GM23248 (cell line): ENCODE results near the gene SEC24C. TPM values are rescaled to one million over a fixed set of nuclear protein-coding genes. Genes with fewer than 3 reads are reported as not detected.
A peak's percentile ranks its signal among the peaks of the same experiment; 100 is the strongest.

ENCODE experiments used
- DNase-seq: peaks from one replicate; pipeline ENCODE4 v3.0.0-alpha.2; 2015
- H2AFZ ChIP-seq: fragments of 200-600 bp; sonication (generic); 2 replicates; pipeline ENCODE4 v1.6.1; 2016; ENCODE audit warnings: antibody characterized with exemption
- H3F3A ChIP-seq: fragments of 200-600 bp; sonication (generic); 2 replicates; pipeline ENCODE4 v1.6.1; 2016; ENCODE audit warnings: mild to moderate bottlenecking, antibody characterized with exemption, mixed run types; ENCODE audit not compliant: insufficient read depth
- H3K27ac ChIP-seq: fragments of 200-600 bp; sonication (generic); 2 replicates; pipeline ENCODE4 v1.5.1; 2016; ENCODE audit warnings: mild to moderate bottlenecking
- H3K27me3 ChIP-seq: fragments of 200-600 bp; sonication (generic); replicated peaks from 2 replicates; pipeline ENCODE4 v1.6.1; 2016; ENCODE audit warnings: mild to moderate bottlenecking; ENCODE audit not compliant: insufficient read depth
- H3K36me3 ChIP-seq: fragments of 200-600 bp; sonication (generic); 2 replicates; pipeline ENCODE4 v1.6.1; 2016; ENCODE audit warnings: low read depth, mild to moderate bottlenecking
- H3K4me1 ChIP-seq: fragments of 200-600 bp; sonication (generic); 2 replicates; pipeline ENCODE4 v1.6.1; 2016; ENCODE audit warnings: mild to moderate bottlenecking; ENCODE audit not compliant: insufficient read depth
- H3K4me2 ChIP-seq: fragments of 200-600 bp; sonication (generic); one replicate; pipeline ENCODE4 v1.6.1; 2016; ENCODE audit warnings: mild to moderate bottlenecking; ENCODE audit not compliant: unreplicated experiment
- H3K4me3 ChIP-seq: fragments of 200-600 bp; sonication (generic); 2 replicates; pipeline ENCODE4 v1.5.1; 2016; ENCODE audit warnings: mild to moderate bottlenecking
- H3K79me2 ChIP-seq: fragments of 200-600 bp; sonication (generic); 2 replicates; pipeline ENCODE4 v1.6.1; 2016; ENCODE audit warnings: mild to moderate bottlenecking; ENCODE audit not compliant: insufficient read depth
- H3K9ac ChIP-seq: fragments of 200-600 bp; sonication (generic); 2 replicates; pipeline ENCODE4 v1.6.1; 2016; ENCODE audit warnings: mild to moderate bottlenecking
- H3K9me2 ChIP-seq: fragments of 200-600 bp; sonication (generic); 2 replicates; pipeline ENCODE4 v1.6.1; 2016; ENCODE audit warnings: mixed run types, mild to moderate bottlenecking, moderate library complexity; ENCODE audit not compliant: insufficient read depth
- H3K9me3 ChIP-seq: fragments of 200-600 bp; sonication (generic); one replicate; pipeline ENCODE4 v1.6.1; 2017; ENCODE audit warnings: low read depth
- H4K20me1 ChIP-seq: fragments of 200-600 bp; sonication (generic); 2 replicates; pipeline ENCODE4 v1.6.0; 2016; ENCODE audit not compliant: insufficient read depth
- EZH2 ChIP-seq: fragments of 200-600 bp; sonication (generic); IDR thresholded peaks from 2 replicates; pipeline ENCODE4 v1.6.1; 2018; ENCODE audit warnings: antibody characterized with exemption, mild to moderate bottlenecking; ENCODE audit not compliant: insufficient read depth, poor library complexity, severe bottlenecking
- EZH2phosphoT487 ChIP-seq: fragments of 200-600 bp; sonication (generic); IDR thresholded peaks from 2 replicates; pipeline ENCODE4 v1.6.1; 2018; ENCODE audit warnings: antibody characterized with exemption, moderate library complexity, mild to moderate bottlenecking, low read depth; ENCODE audit not compliant: insufficient read depth
- WGBS, 2 experiments: methylation state at CpG; one replicate each; pipeline ENCODE4 v1.1.6; 2015 to 2017; ENCODE audit warnings: low lambda C conversion rate in 2 of 2, low coverage in 1 of 2; ENCODE audit errors: missing lambda C conversion rate in 2 of 2; 5-methylcytosine and 5-hydroxymethylcytosine counted together
- in situ Hi-C: fragments of 300-500 bp; cut with MboI; formaldehyde crosslinking; loops from 2 replicates; pipeline ENCODE4 v1.15.0; 2020
- polyA plus RNA-seq: library from polyadenylated mRNA; unstranded; fragments of >200 nt; fragmentation: Nextera tagmentation; extraction: Ambion mirVana; gene quantifications from 2 replicates; pipeline ENCODE4 v1.2.1, GENCODE V29; 2016
- total RNA-seq: library from RNA; depleted of rRNA; stranded (reverse); fragments of >200 nt; shearing (Covaris generic); gene quantifications from 2 replicates; pipeline ENCODE4 v1.2.3, GENCODE V29; 2014

Gene SEC24C
- total and polyA plus RNA-seq, 2 experiments from 2014 or later: 30.6 to 87.1 TPM

DNA sequence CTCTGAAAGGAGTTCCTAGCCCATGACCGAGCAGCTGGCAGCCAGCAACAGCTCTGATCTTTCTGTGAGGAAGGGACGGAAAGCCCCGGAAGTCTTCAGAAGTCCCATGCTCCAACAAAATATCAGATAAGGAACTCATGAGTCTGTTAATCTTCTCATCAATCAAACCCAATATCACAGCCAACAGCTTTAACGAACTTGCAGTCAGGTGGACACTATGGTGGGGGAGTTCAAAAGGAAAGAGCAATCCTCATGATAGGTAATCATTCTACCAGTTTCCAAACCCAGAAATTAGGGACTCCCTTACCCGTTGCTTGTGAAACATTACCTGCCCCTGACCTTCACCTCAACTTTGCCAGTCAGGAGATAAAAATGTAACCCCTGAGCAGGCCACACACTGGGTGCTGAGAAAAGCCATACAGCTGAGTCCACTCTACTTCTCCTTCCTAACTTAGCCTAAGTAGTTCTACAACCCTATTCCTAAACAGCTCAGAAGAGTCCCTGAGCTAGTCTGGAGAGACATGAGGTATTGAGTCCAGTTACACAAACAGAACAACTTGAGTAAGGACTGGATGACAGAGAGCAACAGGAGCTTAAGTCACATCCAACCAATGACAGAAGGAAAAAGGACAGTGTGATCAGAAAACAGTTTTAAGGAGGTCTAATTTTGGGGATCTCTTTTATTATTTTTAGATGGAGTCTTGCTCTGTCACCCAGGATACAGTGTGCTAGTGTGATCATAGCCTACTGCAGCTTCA lies 65.1 kb downstream of the SEC24C start:
- Histone ChIP-seq H3K27ac (no peak overlapping the region), H3K4me3 (0 out of 2 replicates have a peak overlapping the region, but pooled peaks have one; percentile 82), H3K27me3 (no peaks in the 10 kb centered on the region), H3K9me2 (no peaks in the 10 kb centered on the region), H3K36me3 (peaks cover 21% of the 10 kb centered on the region), H4K20me1 (no peaks in the 10 kb centered on the region), H3K4me2 (no peak overlapping the region), H3F3A (no peaks in the 10 kb centered on the region), H3K9ac (peak overlapping the region; percentile 83; the same call in 1 of the 2 replicates), H2AFZ (no peak overlapping the region), H3K79me2 (peaks cover 40% of the 10 kb centered on the region), H3K9me3 (no peaks in the 10 kb centered on the region), H3K4me1 (peaks cover 13% of the 10 kb centered on the region)
- WGBS, 2 experiments: 71 to 75% methylated on average over 5 of the region's 5 CpGs
- DNase-seq: peak; percentile 27
- TF ChIP-seq EZH2: no peak
- TF ChIP-seq EZH2phosphoT487: no peak
- in situ Hi-C loops: no loop called here

DNA sequence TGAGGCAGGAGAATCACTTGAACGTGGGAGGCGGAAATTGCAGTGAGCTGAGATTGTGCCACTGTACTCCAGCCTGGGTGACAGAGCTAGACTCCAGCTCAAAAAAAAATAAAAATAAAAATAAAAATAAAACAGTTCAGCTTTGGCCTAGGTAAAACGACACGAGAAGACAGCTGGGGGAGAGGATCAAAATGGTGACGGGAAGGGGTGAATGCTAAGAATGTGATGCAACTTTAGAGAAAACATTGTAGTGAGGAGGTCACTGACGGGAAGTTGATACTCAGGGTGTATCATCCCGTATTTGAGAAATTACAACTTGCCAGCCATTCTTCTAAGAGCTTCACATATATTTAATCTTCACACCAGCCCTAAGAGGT lies 66.2 kb downstream of the SEC24C start:
- 44 to 51% methylated on average over 7 of the region's 7 CpGs for WGBS, 2 experiments
- Histone ChIP-seq H4K20me1 (no peaks in the 10 kb centered on the region), H3K9me3 (no peaks in the 10 kb centered on the region), H3K9me2 (no peaks in the 10 kb centered on the region), H3K9ac (peak overlapping the region; percentile 83), H3K27me3 (no peaks in the 10 kb centered on the region), H3K79me2 (peaks cover 40% of the 10 kb centered on the region), H3K36me3 (peaks cover 19% of the 10 kb centered on the region), H3K4me2 (peak overlapping the region; percentile 89), H2AFZ (peak overlapping the region; percentile 47; the same call in 1 of the 2 replicates), H3K4me3 (peak overlapping the region; percentile 82), H3K27ac (peak overlapping the region; percentile 69), H3K4me1 (peaks cover 13% of the 10 kb centered on the region), H3F3A (no peaks in the 10 kb centered on the region; the same call in 1 of the 2 replicates)
- TF ChIP-seq EZH2phosphoT487: no peak
- no peak for TF ChIP-seq EZH2
- DNase-seq: peak; percentile 62
- in situ Hi-C loops: no loop called here

DNA sequence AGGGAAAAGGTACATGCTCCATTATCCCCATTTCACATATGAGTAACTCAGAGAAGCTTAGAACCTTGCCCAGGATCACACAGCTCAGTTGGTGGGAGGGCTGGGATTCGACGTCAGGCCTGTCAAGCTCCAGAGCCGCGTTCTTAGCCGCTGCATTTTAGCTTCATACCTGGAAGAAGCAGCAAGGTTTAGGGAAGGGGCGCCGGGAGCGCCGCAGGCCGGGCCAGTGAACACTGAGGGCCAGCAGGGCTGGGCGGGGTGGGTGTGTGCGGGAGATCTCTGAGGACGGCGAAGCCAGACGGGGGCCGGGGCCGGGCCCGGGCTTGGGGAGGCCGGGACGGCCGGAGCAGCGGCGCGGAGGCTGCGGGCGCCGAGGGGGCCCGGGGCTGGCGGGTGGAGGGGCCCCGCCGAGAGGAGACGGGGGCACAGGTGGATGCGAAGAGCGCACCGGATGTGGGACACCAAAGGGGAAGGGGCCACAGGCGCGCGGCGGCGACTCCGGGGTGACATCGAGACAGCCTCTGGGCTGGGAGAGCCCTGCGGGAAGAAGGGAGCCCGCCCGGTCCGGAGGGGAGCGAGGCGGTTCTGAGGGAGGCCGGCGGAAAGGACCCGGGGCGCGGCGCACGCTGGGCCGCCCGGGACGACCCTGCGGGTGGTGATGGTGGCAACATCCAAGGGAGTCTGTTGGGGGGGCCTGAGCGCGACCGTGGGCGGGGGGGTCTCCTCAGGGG lies 66.7 kb downstream of the SEC24C start:
- DNase-seq: peak; percentile 60
- Histone ChIP-seq H3K4me2 (peak overlapping the region; percentile 89), H3K9me2 (no peaks in the 10 kb centered on the region), H3K4me1 (peaks cover 19% of the 10 kb centered on the region), H3K79me2 (peaks cover 40% of the 10 kb centered on the region), H3K9me3 (no peaks in the 10 kb centered on the region), H4K20me1 (no peaks in the 10 kb centered on the region), H3K9ac (peak overlapping the region; percentile 83), H2AFZ (peak overlapping the region; percentile 47; the same call in 1 of the 2 replicates), H3K27me3 (no peaks in the 10 kb centered on the region), H3F3A (peaks cover 6% of the 10 kb centered on the region), H3K36me3 (peaks cover 19% of the 10 kb centered on the region; the same call in 1 of the 2 replicates), H3K27ac (peak overlapping the region; percentile 69), H3K4me3 (peak overlapping the region; percentile 82)
- WGBS, 2 experiments: 2 to 3% methylated on average over 28 to 55 of the region's 63 CpGs
- in situ Hi-C loops: no loop called here
- TF ChIP-seq EZH2phosphoT487: no peak
- no peak for TF ChIP-seq EZH2

DNA sequence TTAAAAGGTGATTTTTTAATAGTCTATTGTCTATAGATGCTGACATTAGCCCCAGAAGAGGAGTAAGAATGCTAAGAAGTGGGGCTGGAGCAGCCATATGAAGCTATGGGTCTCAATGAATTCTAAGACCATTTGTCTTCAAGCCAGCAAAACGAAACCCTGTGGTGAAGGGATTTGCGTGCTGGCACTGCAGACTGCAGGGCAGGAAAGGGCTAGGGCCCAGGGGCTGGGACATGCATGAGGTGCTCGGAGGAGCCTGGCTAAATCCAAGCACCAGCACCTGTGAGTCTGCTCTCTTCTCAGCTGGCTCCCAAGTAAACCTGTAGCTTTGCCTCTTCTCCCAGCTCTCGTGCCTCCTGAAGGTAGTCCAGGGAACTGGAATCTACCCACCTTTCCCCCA lies 68.5 kb downstream of the SEC24C start:
- in situ Hi-C loops: no loop called here
- Histone ChIP-seq H3K27me3 (no peaks in the 10 kb centered on the region), H3K79me2 (peaks cover 28% of the 10 kb centered on the region), H3K36me3 (0 out of 2 replicates have a peak, but pooled peaks cover 4% of the 10 kb centered on the region), H3K4me2 (no peak overlapping the region), H3K9me3 (no peaks in the 10 kb centered on the region), H4K20me1 (no peaks in the 10 kb centered on the region), H2AFZ (no peak overlapping the region), H3K9me2 (no peaks in the 10 kb centered on the region), H3K4me1 (peaks cover 31% of the 10 kb centered on the region), H3F3A (peaks cover 19% of the 10 kb centered on the region), H3K27ac (no peak overlapping the region), H3K4me3 (no peak overlapping the region), H3K9ac (no peak overlapping the region)
- no peak for TF ChIP-seq EZH2
- TF ChIP-seq EZH2phosphoT487: no peak
- no peak for DNase-seq
- 98 to 100% methylated on average over 4 of the region's 4 CpGs for WGBS, 2 experiments
